Astrocyte (in vitro differentiated cells and primary cell): Measurements from ENCODE around the gene MCAT. TPM values are rescaled to one million over a fixed set of nuclear protein-coding genes. Genes with fewer than 3 reads are reported as not detected.

ENCODE experiments used
- DNase-seq: peaks from one replicate; pipeline ENCODE4 v3.0.0-alpha.2; 2010; ENCODE audit warnings: low read depth
- FAIRE-seq: peaks from 2 replicates; lab custom pipeline; 2011; peaks lifted over from hg19 to GRCh38; lab: Jason Lieb, UNC
- H2AFZ ChIP-seq: 2 replicates; pipeline ENCODE4 v1.6.0; 2012; ENCODE audit warnings: low read depth, low read length, inconsistent platforms
- H3K27ac ChIP-seq: 2 replicates; pipeline ENCODE4 v1.5.1; 2011; ENCODE audit warnings: low read depth, low read length, inconsistent platforms
- H3K27me3 ChIP-seq: 2 replicates; pipeline ENCODE4 v1.6.0; 2011; ENCODE audit warnings: low read length, inconsistent platforms; ENCODE audit not compliant: insufficient read depth
- H3K36me3 ChIP-seq: 2 replicates; pipeline ENCODE4 v1.5.1; 2011; ENCODE audit warnings: low read length, inconsistent platforms; ENCODE audit not compliant: insufficient read depth
- H3K4me1 ChIP-seq: 2 replicates; pipeline ENCODE4 v1.5.1; 2011; ENCODE audit warnings: low read length, inconsistent platforms; ENCODE audit not compliant: insufficient read depth
- H3K4me2 ChIP-seq: 2 replicates; pipeline ENCODE4 v1.6.0; 2012; ENCODE audit warnings: low read length, inconsistent platforms
- H3K4me3 ChIP-seq: 2 replicates; pipeline ENCODE4 v1.5.1; 2011; ENCODE audit warnings: low read depth, mild to moderate bottlenecking, low read length, inconsistent platforms; ENCODE audit not compliant: insufficient read depth
- H3K79me2 ChIP-seq: 2 replicates; pipeline ENCODE4 v1.6.0; 2012; ENCODE audit warnings: mild to moderate bottlenecking, low read length, inconsistent platforms; ENCODE audit not compliant: insufficient read depth
- H3K9ac ChIP-seq: 2 replicates; pipeline ENCODE4 v1.6.0; 2012; ENCODE audit warnings: mild to moderate bottlenecking, low read length, inconsistent platforms
- H3K9me3 ChIP-seq: 2 replicates; pipeline ENCODE4 v1.5.1; 2012; ENCODE audit warnings: low read depth, mild to moderate bottlenecking, low read length, inconsistent platforms; ENCODE audit not compliant: insufficient read depth
- H4K20me1 ChIP-seq: 2 replicates; pipeline ENCODE4 v1.6.0; 2012; ENCODE audit warnings: low read length, inconsistent platforms; ENCODE audit not compliant: insufficient read depth
- H3K27ac Mint-ChIP-seq: one replicate; pipeline ENCODE4 v1.8.0; 2021; ENCODE audit warnings: mild to moderate bottlenecking, mixed read lengths; ENCODE audit not compliant: unreplicated experiment
- H3K27me3 Mint-ChIP-seq: one replicate; pipeline ENCODE4 v1.8.0; 2021; ENCODE audit warnings: low read depth, mixed read lengths; ENCODE audit not compliant: unreplicated experiment
- H3K36me3 Mint-ChIP-seq: one replicate; pipeline ENCODE4 v1.8.0; 2021; ENCODE audit warnings: low read depth, mixed read lengths; ENCODE audit not compliant: unreplicated experiment
- H3K4me1 Mint-ChIP-seq: one replicate; pipeline ENCODE4 v1.8.0; 2021; ENCODE audit warnings: low read depth, mixed read lengths; ENCODE audit not compliant: unreplicated experiment
- H3K4me3 Mint-ChIP-seq: one replicate; pipeline ENCODE4 v1.8.0; 2021; ENCODE audit warnings: mild to moderate bottlenecking, moderate library complexity, mixed read lengths; ENCODE audit not compliant: unreplicated experiment
- H3K9me3 Mint-ChIP-seq: one replicate; pipeline ENCODE4 v1.8.0; 2021; ENCODE audit warnings: mild to moderate bottlenecking, mixed read lengths; ENCODE audit not compliant: unreplicated experiment
- CTCF ChIP-seq: IDR thresholded peaks from 2 replicates; pipeline ENCODE4 v1.5.1; 2011; ENCODE audit warnings: low read depth, mild to moderate bottlenecking, inconsistent platforms, low read length, moderate library complexity; ENCODE audit not compliant: insufficient read depth
- EZH2 ChIP-seq: IDR thresholded peaks from 2 replicates; pipeline ENCODE4 v1.6.1; 2012; ENCODE audit warnings: mild to moderate bottlenecking, low read length, inconsistent platforms; ENCODE audit not compliant: insufficient read depth
- total RNA-seq: library from RNA; stranded (reverse); gene quantifications from 2 replicates; pipeline ENCODE4 v1.2.1, GENCODE V29; 2021

Gene MCAT
- total RNA-seq, 1 donor from 2014 or later = 15.1 TPM

- TF ChIP-seq CTCF (no peak), EZH2 (no peak)
- no peaks in the 10 kb centered on the region for H3K9me3 Mint-ChIP-seq
- Histone ChIP-seq H3K27me3 (no peaks in the 10 kb centered on the region), H3K4me1 (peaks cover 8% of the 10 kb centered on the region), H3K4me3 (no peak overlapping the region), H3K36me3 (no peaks in the 10 kb centered on the region), H3K27ac (no peak overlapping the region), H4K20me1 (peaks cover 16% of the 10 kb centered on the region), H3K79me2 (no peaks in the 10 kb centered on the region), H3K4me2 (no peak overlapping the region), H3K9me3 (no peaks in the 10 kb centered on the region), H3K9ac (no peak overlapping the region), H2AFZ (no peak overlapping the region)
- peaks cover 5% of the 10 kb centered on the region for H3K36me3 Mint-ChIP-seq
- DNase-seq (no peak), FAIRE-seq (no peak)
- peaks cover 7% of the 10 kb centered on the region for H3K4me1 Mint-ChIP-seq
- H3K27ac Mint-ChIP-seq = peak overlapping the region; percentile 41
- H3K4me3 Mint-ChIP-seq = no peak overlapping the region
- H3K27me3 Mint-ChIP-seq = no peaks in the 10 kb centered on the region
Measured at GRCh38 chr22:43168471-43169309, 25.5 kb upstream of the MCAT start.

GRCh38 chr22:43167001-43167589 is 23.9 kb upstream of the MCAT start:
- no peak overlapping the region for H3K27ac Mint-ChIP-seq
- Histone ChIP-seq H3K27me3 (no peaks in the 10 kb centered on the region), H3K27ac (no peak overlapping the region), H3K4me2 (no peak overlapping the region), H3K36me3 (no peaks in the 10 kb centered on the region), H3K79me2 (no peaks in the 10 kb centered on the region), H2AFZ (no peak overlapping the region), H4K20me1 (peaks cover 25% of the 10 kb centered on the region), H3K9me3 (no peaks in the 10 kb centered on the region), H3K4me1 (peaks cover 8% of the 10 kb centered on the region), H3K9ac (no peak overlapping the region), H3K4me3 (no peak overlapping the region)
- no peaks in the 10 kb centered on the region for H3K27me3 Mint-ChIP-seq
- H3K4me3 Mint-ChIP-seq = no peak overlapping the region
- no peak for TF ChIP-seq EZH2
- no peak for TF ChIP-seq CTCF
- peaks cover 7% of the 10 kb centered on the region for H3K4me1 Mint-ChIP-seq
- peaks cover 5% of the 10 kb centered on the region for H3K36me3 Mint-ChIP-seq
- DNase-seq (no peak), FAIRE-seq (no peak)
- no peaks in the 10 kb centered on the region for H3K9me3 Mint-ChIP-seq
